Measurements from ENCODE around the gene TTN.
A peak's percentile ranks its signal among the peaks of the same experiment; 100 is the strongest.

The TTN gene

DNA sequence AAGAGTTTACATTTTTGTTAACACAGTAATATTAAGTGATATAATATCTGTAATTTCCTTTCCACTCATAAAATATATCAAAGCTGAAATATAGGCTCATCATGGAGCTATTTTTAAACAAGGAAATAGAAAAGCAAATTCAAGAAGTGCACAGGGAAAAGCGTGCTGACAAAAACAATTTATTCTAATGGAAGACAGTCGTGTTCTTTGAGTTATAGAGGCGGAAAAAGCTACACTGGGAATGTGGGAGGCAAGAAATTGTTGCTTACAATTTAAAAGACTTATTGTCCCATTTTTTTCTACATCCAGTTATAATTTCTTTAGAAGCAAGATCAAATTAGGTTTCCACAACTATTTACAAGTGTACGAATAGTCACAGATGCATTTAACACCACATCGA is 3.2 kb upstream of the TTN start:
- no peak for DNase-seq

DNA sequence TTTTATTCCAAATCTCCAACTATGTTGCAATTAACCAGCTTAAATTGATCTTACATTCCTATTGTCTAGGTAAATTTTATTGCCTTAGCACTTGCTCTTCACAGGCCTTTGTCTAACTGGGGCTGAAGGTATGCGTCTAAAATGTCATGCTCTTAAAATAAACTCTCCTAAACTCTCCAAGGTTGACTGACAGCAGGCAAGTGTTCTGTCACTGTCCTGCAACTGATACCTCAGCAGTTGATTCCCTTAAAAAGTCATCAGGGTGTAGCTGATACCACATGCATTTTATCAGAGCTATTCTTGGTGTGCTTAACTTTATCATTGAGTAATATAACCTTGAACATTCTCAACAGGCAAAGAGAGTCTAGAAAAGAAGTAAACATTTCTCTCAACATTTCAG is 680 bp downstream of the TTN start:
- DNase-seq = no peak

DNA sequence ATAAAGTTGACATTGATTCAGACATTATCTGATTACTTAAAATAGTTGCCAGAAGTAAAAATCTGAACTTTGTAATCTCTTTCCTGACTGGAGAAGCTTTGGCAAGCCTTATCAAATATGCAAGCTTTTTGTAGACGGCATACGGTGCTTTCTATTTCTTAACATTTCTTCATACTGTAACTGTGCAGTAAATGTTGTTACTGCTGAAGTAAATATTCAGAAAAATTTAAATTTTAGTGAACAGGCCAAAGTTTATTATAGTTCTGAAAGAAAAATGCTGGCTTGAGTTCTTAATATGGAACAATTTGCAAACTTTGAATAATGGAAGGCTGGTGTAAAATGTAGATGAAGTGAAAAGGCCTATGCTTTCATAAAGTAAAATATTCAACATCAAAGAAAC is 1.8 kb downstream of the TTN start:
- DNase-seq = no peak

DNA sequence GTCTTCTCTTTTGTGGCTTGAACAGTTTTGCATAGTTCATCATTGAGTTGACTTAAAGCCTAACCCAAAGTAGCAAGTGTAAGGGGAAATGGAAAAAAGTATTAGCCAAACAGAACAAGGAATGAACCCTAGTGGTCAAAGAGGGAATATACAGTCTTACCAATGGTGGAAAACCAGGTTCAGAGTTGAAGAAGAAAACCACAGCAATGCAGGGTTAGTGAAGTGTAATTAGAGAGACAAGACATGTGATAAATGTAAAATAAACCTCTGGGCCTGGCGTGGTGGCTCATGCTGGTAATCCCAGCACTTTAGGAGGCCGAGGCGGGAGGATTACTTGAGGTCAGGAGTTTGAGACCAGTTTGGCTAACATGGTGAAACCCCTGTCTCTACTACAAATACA is 2.4 kb downstream of the TTN start:
- no peak for DNase-seq

DNA sequence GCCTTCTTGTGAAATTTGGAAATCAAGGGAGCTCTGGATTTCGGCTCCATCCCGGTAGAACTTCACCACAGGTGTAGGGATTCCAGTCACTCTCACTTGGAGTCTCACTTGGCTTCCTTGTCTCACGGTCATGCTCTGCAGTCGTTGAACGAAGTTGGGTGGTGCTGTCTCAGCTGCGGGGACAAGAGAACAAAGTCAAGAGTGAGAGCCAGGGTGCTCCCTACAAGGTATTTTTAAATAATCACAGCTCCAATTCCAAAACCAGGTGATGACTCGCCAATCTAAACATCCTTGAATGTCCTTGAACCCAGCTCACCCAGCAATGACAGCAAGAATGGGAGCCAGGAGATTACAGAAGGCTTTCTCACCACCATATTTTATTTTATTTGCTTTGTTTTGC is 6.7 kb downstream of the TTN start:
- DNase-seq = no peak

DNA sequence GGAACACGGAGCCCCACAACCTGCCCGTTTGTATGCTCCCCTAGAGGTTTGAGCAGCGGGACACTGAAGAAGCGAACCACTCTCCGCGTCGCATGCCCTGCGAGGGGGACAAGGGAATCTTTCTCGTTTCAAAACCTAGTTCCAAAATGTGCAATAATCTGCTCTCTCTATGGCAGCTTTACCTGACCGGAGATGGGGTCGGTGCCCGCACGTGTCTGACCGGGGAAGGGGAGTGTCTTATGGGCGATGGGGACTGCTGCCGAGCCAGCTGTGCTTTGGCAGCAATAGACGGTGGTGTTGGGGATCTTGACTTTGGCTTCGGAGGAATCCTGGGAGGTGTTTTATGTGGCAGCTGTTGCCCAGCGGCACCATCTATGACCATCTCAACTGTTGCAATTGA is 7.9 kb downstream of the TTN start:
- no peak for DNase-seq

DNA sequence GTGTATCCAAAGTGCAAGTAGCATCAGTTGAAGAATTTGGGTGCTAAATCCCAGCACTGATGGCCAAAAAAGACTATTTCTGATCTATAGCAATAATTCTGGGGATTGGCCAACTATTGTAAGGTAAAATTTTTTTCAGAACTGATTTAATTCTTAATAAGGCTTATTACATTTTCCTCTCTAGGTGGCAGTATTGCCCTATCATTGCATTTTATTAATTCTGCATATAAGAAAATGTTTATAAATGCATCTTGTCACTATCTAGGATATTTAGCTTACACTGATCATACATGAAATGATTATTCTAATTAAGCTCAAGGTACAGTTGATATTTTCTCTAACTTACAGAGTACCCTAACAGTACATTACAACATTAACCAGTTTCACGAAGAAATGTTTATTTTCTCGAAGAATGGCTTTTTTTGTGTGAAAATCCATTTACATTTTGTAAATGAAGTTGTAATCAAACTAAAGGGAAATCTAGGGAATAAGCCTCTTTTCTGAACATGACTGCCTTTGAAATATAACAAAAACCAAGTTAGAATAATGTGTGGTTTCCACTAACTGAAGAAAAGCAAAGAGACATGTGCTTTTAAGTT is 11.0 kb downstream of the TTN start:
- no peak for DNase-seq

DNA sequence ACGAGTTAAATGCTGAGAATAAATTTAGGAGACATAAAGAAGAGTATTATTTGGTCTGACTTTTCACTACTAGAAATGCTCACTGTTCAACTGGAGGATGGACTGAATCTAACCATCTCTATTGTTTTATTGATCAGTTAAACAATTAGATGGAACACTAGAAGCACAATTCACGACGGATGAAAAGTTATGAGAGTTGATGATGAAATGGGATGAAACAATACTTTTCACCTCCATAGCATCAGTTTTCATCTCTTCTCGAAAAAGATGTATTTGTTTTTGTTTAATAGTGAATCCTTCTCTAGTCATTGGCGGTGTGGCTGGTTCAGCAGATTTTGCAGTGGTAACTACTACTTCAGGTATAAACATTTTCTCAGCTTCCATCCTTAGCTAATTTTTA is 19.3 kb downstream of the TTN start:
- no peak for DNase-seq

DNA sequence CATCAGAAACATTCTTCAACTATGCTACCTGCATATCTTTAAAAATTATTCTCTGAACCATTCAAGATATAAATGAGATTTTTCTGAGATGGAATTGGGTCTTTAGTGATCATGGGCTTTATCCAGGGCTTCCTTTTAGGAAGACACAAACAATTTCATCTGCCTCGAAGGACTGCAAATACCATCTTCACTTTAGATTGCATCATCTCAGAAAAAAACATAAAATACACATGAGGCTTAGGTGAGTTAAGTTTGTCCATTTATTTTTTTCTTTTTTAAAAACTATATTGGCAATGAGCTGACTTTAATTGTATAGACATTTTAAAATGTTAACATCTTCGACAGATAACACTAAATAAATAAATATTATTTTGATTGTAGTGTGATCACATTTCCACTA is 20.1 kb downstream of the TTN start:
- no peak for DNase-seq

DNA sequence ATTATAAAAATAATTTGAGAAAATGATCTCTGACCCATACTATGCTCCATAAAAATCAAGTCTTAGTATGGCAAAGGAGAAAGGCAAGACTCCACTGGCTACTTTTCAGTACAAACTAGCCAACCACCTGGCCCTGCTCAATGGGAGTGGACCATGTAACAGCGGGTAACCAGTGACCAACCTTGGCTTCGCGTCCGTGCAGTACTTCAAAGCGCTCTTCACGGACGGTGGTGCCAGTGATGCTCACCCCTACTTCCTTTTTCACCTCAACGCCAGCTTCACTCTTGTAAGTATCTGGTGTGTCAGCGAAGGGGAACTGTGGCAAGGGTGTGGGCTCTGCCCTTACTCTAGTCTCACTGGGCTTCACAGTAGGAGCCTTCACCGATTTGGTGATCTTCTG is 23.3 kb downstream of the TTN start:
- DNase-seq = no peak

DNA sequence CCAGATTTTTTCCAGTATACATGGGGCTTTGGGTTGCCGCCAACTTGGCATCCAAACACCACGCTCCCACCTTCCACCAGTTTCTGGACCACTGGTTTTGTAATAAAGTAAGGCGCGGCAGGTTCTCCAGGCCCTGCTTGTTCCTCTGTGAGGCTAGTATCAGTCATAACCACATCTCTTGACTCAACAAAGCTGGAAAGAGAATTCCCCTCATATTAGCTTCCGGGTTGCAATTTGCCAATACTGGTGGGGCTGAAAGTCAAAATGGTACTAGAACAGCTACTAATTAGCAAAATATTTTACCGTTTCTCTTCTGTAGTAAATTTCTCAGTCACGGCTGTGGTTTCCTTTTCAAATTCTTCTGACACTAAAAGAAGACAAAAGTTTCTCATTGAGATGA is 25.0 kb downstream of the TTN start:
- no peak for DNase-seq

DNA sequence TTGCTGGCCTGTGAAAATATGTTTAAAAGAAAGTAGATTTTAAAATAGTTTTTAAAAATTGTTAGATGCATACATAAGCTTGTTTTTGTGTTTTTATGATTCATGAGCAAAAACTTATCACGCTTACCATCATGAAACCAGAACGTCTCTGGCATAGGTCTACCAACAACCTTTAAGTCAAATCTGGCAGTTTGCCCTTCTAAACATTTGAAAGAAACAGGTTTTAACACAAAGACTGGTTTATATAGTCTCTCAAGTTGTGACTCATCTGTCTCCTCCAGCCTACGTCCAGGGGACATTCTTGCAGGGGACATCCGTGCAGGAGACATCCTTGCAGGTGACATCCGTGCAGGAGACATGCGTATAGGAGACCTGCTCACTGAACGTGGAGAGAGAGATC is 29.6 kb downstream of the TTN start:
- no peak for DNase-seq

DNA sequence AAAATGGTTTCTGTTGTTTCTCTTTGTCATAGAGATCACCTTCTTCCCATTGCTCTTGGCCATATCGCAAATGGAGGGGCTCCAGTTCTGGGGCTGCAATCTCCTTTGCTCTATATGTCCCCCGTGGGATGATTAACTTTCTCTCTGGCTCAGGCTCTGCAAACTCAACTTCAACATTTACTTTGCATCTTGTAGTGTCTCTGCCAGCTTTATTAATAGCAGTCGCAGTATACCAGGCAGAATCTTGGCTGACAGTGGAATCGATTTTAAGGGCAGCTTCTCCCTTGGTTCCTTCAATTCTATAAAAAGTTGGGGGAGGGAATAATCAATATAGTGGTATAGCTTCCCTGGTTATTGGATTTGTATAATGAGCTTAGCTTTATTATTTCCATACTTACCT is 30.5 kb downstream of the TTN start:
- no peak for DNase-seq

DNA sequence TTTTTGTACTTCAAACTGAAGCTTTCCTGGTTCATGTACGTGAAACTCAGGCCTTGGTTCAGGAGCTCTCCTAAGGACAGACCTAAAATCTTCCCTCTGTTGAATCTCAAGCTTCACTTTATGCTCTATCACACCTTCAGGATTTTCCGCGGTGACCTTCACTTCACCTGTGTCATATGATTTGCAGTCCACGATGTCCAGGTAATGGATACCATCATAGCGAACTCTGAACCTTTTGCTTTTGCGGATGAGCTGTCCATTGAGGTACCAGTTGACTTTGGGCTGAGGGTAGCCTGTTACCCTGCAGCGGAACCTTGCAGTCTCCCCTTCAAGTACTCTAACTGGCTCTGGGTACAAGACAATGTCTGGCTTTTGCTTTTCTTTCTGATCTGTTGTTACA is 31.2 kb downstream of the TTN start:
- DNase-seq = no peak

DNA sequence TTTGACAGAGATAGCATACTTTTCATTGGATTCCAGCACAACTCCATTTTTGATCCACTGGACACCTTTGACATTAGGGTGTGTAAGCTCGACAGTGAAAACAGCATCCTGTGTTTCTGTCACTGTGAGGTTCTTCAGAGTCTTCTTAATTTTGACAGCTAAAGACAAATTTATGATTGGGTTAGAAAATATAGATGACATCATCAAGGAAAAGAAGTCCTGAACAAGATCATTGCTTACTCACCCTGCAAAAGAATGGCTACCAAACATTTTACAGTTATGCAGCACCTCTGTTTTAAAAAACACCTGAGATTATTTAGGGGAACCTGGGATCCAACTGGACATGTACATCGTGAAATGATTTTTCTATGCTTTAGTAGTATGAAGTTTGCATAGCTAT is 36.7 kb downstream of the TTN start:
- DNase-seq = no peak

DNA sequence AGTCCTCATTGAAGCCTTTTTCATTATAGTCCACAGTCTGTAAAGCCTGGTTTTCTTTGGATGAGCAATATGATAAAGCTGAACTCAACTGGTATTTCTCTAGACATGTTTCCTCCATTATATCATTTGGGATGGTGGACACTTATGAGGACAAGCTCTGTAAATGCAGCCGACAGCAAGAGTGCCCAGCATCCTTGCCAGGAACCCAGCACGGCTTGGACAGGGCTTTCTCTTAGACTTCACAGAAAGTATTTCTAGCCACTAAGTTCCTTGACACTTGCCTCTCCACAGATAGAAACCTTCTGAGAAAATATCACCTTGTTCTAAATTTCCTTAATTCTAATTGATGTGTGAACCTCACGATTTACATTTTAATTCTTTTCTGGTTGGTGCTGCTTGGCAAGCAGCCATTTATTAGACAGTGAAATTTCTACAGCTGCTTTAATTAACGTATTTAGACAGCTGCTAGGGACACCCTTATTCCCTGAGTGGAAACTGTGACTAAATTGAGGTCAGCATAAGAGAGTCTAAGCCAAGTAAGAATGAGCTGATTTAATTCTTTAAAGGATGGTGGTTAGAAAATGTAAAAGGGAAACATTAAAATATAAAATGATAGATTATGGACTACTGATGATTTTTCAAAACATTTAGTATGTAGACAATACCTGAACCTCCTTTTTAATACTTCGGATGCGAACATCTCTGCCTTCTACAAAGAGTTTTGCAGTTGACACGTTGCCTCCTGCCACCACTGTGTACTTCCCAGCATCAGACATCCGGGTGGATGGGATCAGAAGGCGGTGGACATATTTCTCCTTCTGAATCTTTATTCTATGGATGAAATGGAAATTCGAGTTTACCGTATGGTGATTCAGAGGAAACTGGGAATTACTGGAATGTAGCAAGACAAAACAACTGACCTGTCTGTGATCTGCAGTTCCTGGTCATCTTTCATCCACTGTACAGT is 39.8 kb downstream of the TTN start:
- DNase-seq = peak; percentile 36

DNA sequence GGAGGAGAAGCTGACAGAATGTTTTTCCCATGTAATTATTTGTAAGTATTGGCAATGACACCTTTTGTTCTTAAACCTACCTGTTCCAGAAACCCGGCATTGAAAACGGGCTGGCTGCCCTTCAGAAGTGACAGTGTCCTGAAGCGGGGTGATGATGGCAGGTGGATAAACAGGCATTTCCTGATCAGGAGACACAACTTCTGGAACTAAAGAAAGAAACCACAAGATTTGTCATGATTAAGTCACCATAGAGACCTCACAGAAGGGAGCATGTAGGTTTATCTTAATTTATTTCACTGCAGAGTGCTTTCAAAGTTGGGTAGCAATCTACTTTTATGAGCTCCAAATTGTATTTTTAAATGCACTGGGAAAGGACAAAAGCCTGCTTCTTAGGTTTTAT is 43.1 kb downstream of the TTN start:
- no peak for DNase-seq

DNA sequence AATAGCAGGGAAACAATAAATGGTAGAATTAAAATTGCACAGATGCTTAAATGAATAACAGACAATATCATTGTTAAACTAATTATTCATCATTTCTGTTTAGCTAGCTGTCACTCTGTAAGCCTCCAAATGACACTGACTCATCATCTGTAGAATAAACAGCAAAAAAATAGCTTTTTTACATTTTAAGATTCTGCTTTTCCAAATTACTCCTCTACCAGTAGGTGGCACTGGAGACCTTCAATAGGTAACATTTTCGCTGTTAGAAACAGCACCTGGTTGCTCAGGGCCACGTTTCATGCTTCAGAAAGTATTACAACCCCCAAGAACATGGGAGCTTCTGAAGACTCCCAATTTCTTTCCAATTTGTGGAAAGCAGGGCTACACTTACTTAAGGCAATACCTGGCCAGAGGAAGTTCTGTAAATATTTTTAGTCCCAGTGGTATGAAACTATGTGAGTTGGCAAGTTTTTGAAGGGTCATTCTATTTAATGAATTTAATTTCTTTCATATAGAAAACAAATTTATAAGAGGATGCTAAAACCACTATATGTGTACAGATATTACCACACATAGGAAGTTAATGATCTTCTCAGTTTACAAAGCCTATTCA is 45.4 kb downstream of the TTN start:
- peak; percentile 24 for DNase-seq

DNA sequence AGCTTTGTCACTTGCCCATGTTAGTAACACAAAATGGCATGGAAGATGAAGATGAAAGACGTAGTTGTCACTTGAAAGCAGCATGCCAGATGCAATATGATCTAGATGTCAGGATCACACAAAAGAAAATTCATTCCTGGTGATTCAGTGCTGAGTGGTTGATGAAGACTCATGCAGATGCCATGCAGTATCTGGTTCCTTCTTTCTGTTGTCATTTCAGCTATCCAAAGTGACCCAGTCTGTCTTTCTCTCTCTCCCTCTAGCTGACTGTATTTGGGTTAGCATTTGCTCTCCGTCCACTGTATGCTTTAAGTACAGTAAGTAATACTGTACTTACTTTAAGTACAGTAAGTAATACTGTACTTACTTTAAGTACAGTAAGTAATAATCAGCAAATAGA is 50.4 kb downstream of the TTN start:
- no peak for DNase-seq

DNA sequence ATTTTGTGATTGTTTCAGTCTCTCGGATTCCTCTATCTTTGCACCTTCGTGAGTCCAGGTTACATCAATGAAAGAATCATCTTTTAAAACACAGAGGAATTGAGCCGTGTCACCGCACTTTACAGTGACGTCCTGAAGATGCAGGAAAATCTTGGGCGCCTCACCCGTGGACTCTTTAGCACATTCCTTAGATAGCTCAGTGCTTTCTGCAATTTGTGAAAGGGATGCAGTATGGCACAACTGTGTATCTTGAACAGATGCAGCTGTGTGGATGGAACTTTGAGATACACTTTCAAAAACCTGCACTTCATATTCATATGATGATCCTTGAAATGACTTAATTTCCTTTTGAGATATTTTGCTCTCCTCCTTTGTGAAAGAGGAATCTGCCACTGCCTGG is 50.9 kb downstream of the TTN start:
- no peak for DNase-seq

DNA sequence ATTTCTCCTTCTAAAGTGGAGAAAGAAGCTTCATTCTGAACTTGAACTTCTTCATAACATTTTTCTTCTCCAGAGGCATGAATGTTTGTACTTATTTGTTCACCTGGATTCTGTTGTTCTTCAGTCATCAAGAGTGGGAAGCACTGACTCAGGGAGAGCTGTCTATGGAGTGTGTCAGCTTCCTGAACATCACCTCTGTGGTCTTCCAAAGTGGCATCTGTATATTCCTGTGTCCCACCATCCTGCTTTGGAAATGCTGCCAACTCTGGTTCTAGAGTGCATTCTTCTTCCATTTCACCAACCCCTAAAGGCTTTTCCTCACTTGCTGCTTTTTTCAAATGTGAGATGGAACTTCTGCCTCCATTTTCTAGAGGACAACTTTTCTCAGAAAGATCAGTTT is 59.5 kb downstream of the TTN start:
- DNase-seq = no peak

DNA sequence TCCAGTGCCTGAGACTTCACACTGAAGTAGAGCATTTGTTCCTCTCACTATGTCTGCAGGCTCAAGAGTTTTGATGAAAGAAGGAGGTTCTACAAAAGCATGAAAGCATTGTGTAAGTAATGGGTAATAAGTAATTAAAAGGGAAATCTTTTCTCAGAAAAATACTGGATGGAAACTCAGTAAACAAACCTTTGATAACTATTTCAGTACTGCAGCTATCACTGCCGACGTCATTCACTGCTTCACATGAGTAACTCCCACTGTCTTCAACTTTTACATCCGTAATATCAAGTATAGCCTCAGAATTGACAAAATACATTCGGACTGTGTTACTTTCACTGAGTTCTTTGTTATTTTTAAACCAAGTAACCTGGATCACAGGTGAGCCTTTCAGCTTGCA is 72.7 kb downstream of the TTN start:
- no peak for DNase-seq

DNA sequence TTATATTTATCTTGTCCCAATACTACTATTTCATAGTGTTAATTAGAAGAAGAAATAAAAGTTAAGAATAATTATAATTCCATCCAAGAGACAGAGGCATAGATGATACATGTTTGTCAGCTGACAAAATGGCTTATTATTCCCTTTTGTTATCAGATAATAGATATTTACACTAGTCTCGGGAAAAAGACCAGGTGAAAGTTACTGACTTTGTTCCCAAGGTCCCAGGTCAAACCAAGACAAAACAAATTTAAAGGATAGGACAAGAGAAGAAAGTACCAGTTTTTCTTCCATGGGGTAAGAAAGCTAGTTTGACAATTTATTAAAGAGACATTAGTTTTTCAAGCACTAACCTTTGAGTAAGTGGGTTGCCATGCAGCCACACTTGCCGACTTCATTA is 73.2 kb downstream of the TTN start:
- no peak for DNase-seq

DNA sequence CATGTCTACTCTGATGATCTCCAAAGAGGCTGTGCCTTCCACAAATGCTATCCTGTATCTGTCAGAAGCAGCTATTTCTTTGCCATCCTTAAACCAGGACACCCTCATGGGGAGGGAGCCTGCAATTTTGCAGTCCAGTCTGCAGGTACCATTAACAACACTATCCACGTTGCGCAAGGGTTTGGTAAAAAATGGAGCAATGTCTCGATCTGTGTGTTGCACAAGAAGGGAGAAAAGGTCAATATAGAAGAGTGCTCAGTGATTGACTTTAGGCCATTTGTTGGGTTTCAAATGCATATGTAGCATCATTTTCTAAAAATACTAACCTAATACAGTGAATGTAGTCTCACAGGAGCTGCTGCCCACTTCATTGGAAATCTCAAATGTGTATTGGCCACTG is 74.3 kb downstream of the TTN start:
- no peak for DNase-seq
